Central memory CD4-positive, alpha-beta T cell (primary cell): ENCODE measurements around the gene SEMA4G.
A peak's percentile ranks its signal among the peaks of the same experiment; 100 is the strongest.

Source experiments
- DNase-seq: peaks from one replicate; pipeline ENCODE4 v3.0.0; 2022

Gene SEMA4G

GRCh38 chr10:100988166-100988565 is 18.9 kb downstream of the SEMA4G start:
- DNase-seq, result no peak

GRCh38 chr10:100989088-100989487 is 19.8 kb downstream of the SEMA4G start:
- DNase-seq, result no peak

GRCh38 chr10:100993986-100994708 is 24.8 kb downstream of the SEMA4G start:
- DNase-seq, result no peak

- DNase-seq, result no peak
These were observed 25.9 kb downstream of the SEMA4G start for GRCh38 chr10:100995181-100995580.

- DNase-seq, result peak; percentile 38
These were observed 27.5 kb downstream of the SEMA4G start for GRCh38 chr10:100996678-100997359.

- peak; percentile 69 for DNase-seq
These were observed 28.3 kb downstream of the SEMA4G start for GRCh38 chr10:100997360-100998182.

- peak; percentile 69 for DNase-seq
These were observed 29.1 kb downstream of the SEMA4G start for GRCh38 chr10:100998183-100998990.

GRCh38 chr10:100998991-100999741 is 29.9 kb downstream of the SEMA4G start:
- peak; percentile 75 for DNase-seq

GRCh38 chr10:100999742-101000126 is 30.4 kb downstream of the SEMA4G start, which contains the start of gene LZTS2:
Gene LZTS2 (plus strand): TSS chr10:100999808. CDS start chr10:101002539, 2,731 bp downstream.
- no peak for DNase-seq

- DNase-seq, result no peak
These were observed 31.0 kb downstream of the SEMA4G start for GRCh38 chr10:101000127-101000914.

- DNase-seq, result no peak
These were observed 31.8 kb downstream of the SEMA4G start for GRCh38 chr10:101000915-101001658.

GRCh38 chr10:101001659-101002035 is 32.3 kb downstream of the SEMA4G start:
- DNase-seq, result no peak

GRCh38 chr10:101002456-101002855 is 33.2 kb downstream of the SEMA4G start:
- DNase-seq, result no peak

GRCh38 chr10:101003639-101004206 is 34.4 kb downstream of the SEMA4G start:
- no peak for DNase-seq

- no peak for DNase-seq
These were observed 36.1 kb downstream of the SEMA4G start for GRCh38 chr10:101005361-101005760.

GRCh38 chr10:101005869-101006567 is 36.7 kb downstream of the SEMA4G start:
- DNase-seq, result no peak

- DNase-seq, result no peak
These were observed 37.3 kb downstream of the SEMA4G start for GRCh38 chr10:101006593-101007098.

- no peak for DNase-seq
These were observed 37.9 kb downstream of the SEMA4G start for GRCh38 chr10:101007099-101007711.
